Neuronal stem cell (in vitro differentiated cells): ENCODE measurements around the gene TCF7L2.

ENCODE experiments used
- DNase-seq: peaks from one replicate; pipeline ENCODE4 v3.0.0-alpha.2; 2013; ENCODE audit warnings: low spot score
- H2AFZ ChIP-seq: one replicate; pipeline ENCODE4 v1.6.1; 2013; ENCODE audit warnings: mild to moderate bottlenecking, low read length, inconsistent platforms
- H2AK5ac ChIP-seq: 2 replicates; pipeline ENCODE4 v1.6.1; 2013; ENCODE audit warnings: low read depth, mild to moderate bottlenecking, inconsistent platforms, low read length, moderate library complexity, mixed read lengths
- H2BK120ac ChIP-seq: 2 replicates; pipeline ENCODE4 v1.6.1; 2013; ENCODE audit warnings: low read depth, mild to moderate bottlenecking, inconsistent platforms, low read length, moderate library complexity, mixed read lengths
- H2BK12ac ChIP-seq: one replicate; pipeline ENCODE4 v1.6.1; 2013; ENCODE audit warnings: low read length, inconsistent platforms
- H2BK15ac ChIP-seq: 2 replicates; pipeline ENCODE4 v1.6.1; 2013; ENCODE audit warnings: mild to moderate bottlenecking, low read length, inconsistent platforms, mixed read lengths
- H2BK5ac ChIP-seq: one replicate; pipeline ENCODE4 v1.6.1; 2013; ENCODE audit warnings: inconsistent platforms, mild to moderate bottlenecking, low read length, moderate library complexity
- H3K14ac ChIP-seq: one replicate; pipeline ENCODE4 v1.6.1; 2013; ENCODE audit warnings: low read length, inconsistent platforms
- H3K18ac ChIP-seq: 2 replicates; pipeline ENCODE4 v1.6.1; 2013; ENCODE audit warnings: low read length, inconsistent platforms
- H3K23ac ChIP-seq: 2 replicates; pipeline ENCODE4 v1.6.1; 2013; ENCODE audit warnings: low read depth, mild to moderate bottlenecking, mixed read lengths, low read length, inconsistent platforms; ENCODE audit not compliant: poor library complexity
- H3K27ac ChIP-seq: replicated peaks from 3 replicates; pipeline ENCODE4 v1.5.1; 2013; ENCODE audit warnings: low read length, inconsistent platforms
- H3K27me3 ChIP-seq, 3 experiments: 2 replicates each; pipeline ENCODE4 v1.6.1; 2013; ENCODE audit warnings: low read length in 3 of 3, mild to moderate bottlenecking in 2 of 3, inconsistent platforms in 1 of 3, low read depth in 1 of 3, mixed read lengths in 1 of 3, moderate library complexity in 1 of 3; ENCODE audit not compliant: control insufficient read depth in 3 of 3, insufficient read depth in 3 of 3
- H3K36me3 ChIP-seq, 2 donors: replicated peaks in 1 of 2; 2 replicates each; pipeline ENCODE4 v1.6.1; 2013; ENCODE audit warnings: low read length in 2 of 2; ENCODE audit not compliant: control insufficient read depth in 2 of 2, insufficient read depth in 2 of 2
- H3K4ac ChIP-seq: 2 replicates; pipeline ENCODE4 v1.6.1; 2013; ENCODE audit warnings: inconsistent platforms, mild to moderate bottlenecking, low read length, moderate library complexity
- H3K4me1 ChIP-seq, 2 donors: 1 replicate in 1 of 2; 2 replicates in 1 of 2; pipeline ENCODE4 v1.6.1; 2013; ENCODE audit warnings: low read length in 2 of 2, low read depth in 1 of 2; ENCODE audit not compliant: control insufficient read depth in 2 of 2, insufficient read depth in 1 of 2
- H3K4me2 ChIP-seq: one replicate; pipeline ENCODE4 v1.6.1; 2013; ENCODE audit warnings: mild to moderate bottlenecking, low read length, inconsistent platforms; ENCODE audit not compliant: insufficient read depth, poor library complexity, severe bottlenecking
- H3K4me3 ChIP-seq, 2 donors: 2 replicates each; pipeline ENCODE4 v1.5.1; 2013; ENCODE audit warnings: low read length in 2 of 2, mild to moderate bottlenecking in 2 of 2, inconsistent platforms in 1 of 2, moderate library complexity in 1 of 2
- H3K79me1 ChIP-seq: one replicate; pipeline ENCODE4 v1.6.1; 2013; ENCODE audit warnings: low read depth, mild to moderate bottlenecking, inconsistent platforms, low read length, moderate library complexity
- H3K9ac ChIP-seq: one replicate; pipeline ENCODE4 v1.6.1; 2013; ENCODE audit warnings: mild to moderate bottlenecking, low read depth, low read length, inconsistent platforms; ENCODE audit not compliant: poor library complexity
- H3K9me3 ChIP-seq, 2 donors: replicated peaks in 1 of 2; 2 replicates each; pipeline versions ENCODE3 to v1.6.1; 2013; ENCODE audit warnings: low read length in 2 of 2, mild to moderate bottlenecking in 2 of 2, inconsistent platforms in 1 of 2, low read depth in 1 of 2, mixed read lengths in 1 of 2, moderate library complexity in 1 of 2; ENCODE audit not compliant: control insufficient read depth in 2 of 2, insufficient read depth in 1 of 2
- H4K8ac ChIP-seq: one replicate; pipeline ENCODE4 v1.6.1; 2013; ENCODE audit warnings: low read depth, mild to moderate bottlenecking, inconsistent platforms, low read length, moderate library complexity
- H4K91ac ChIP-seq: one replicate; pipeline ENCODE4 v1.6.1; 2013; ENCODE audit warnings: low read length, low read depth, mild to moderate bottlenecking, inconsistent platforms; ENCODE audit not compliant: poor library complexity
- WGBS, 2 donors: extraction: QIAGEN DNeasy Blood & Tissue Kit; methylation state at CpG; one replicate each; pipeline ENCODE4 v1.1.7; 2013; ENCODE audit warnings: missing lambda C conversion rate in 2 of 2, mixed read lengths in 1 of 2; ENCODE audit not compliant: insufficient read length in 2 of 2, insufficient replicate concordance in 1 of 2; ENCODE audit errors: extremely low coverage in 2 of 2; 5-methylcytosine and 5-hydroxymethylcytosine counted together

The TCF7L2 gene

DNA sequence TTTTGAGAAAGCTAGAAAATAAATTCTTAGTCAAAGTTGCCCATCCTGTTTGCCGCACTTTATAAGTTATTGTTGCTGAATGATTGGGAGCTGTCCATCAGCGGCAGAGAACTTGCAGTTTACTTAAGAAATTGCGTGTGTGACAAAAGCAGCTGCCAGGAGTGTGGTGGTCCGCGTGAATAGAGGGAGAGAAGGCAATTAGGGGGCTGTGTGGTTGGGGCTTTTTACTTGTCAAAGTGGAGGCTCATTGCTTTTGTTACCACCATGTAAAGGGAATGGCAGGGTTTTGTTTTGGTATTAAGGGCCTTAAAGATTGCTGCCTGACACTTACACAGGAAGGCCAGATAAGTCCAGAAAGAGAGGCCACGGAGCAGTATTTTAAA, 177.8 kb downstream of the TCF7L2 start:
- Histone ChIP-seq H3K4ac (no peak overlapping the region), H3K36me3 (no peaks in the 10 kb centered on the region), H2BK120ac (no peak overlapping the region), H2BK15ac (no peak overlapping the region), H2AFZ (no peak overlapping the region), H3K18ac (no peak overlapping the region), H3K23ac (no peak overlapping the region), H3K27me3 (no peaks in the 10 kb centered on the region), H4K91ac (no peak overlapping the region), H2AK5ac (no peak overlapping the region), H4K8ac (no peak overlapping the region), H3K9me3 (no peaks in the 10 kb centered on the region), H3K4me1 (peaks cover 35 to 54% of the 10 kb centered on the region in 2 donors), H3K4me3 (no peak overlapping the region), H3K9ac (no peak overlapping the region), H3K79me1 (no peaks in the 10 kb centered on the region), H2BK5ac (no peak overlapping the region), H2BK12ac (no peak overlapping the region), H3K4me2 (no peak overlapping the region), H3K27ac (peak overlapping the region; percentile 88), H3K14ac (no peak overlapping the region)
- no CpG with 5 or more reads among the region's 6 CpGs for WGBS, 2 donors
- peak; percentile 85 for DNase-seq

DNA sequence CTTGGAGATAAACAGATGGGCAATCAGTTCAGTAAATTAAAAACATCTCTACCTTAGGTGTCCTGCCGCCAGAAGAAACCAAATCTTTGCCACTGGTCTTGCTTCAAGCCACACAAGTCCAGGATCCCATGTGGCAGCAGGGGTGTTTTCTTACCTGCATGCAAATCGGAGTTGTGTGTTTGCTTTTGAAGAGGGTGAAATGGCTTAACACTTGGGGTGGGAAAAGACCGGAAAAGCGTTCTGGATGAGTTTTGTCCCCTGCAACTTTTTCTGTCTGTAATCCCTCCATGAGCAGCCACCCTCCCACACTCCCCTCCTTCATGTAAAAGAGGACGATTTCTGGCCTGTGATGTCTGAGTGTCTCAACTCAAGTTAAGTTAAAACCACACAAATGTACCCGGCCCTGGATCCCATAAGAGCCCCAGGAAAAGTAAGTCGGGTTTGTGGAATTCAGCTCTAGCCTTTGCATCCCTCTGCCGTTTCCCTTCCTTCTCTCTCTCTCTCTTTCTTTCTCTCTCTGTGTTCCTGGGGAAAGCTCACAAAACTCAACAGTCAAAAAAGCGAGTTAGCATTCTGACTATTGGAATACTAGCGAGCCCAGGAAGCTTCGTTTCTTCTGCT, 178.5 kb downstream of the TCF7L2 start:
- Histone ChIP-seq H3K18ac (peak overlapping the region; percentile 76), H3K4me1 (peaks cover 36 to 61% of the 10 kb centered on the region in 2 donors), H3K4me2 (peak overlapping the region; percentile 29), H2BK120ac (no peak overlapping the region), H3K9ac (no peak overlapping the region), H2BK12ac (no peak overlapping the region), H3K27ac (peak overlapping the region; percentile 88), H4K8ac (no peak overlapping the region), H3K23ac (no peak overlapping the region), H3K4ac (no peak overlapping the region), H3K4me3 (peak overlapping the region in 1 of 2 donors; percentile 28), H3K79me1 (no peaks in the 10 kb centered on the region), H2BK15ac (no peak overlapping the region), H2BK5ac (no peak overlapping the region), H3K36me3 (no peaks in the 10 kb centered on the region), H2AK5ac (no peak overlapping the region), H2AFZ (no peak overlapping the region), H4K91ac (no peak overlapping the region), H3K27me3 (no peaks in the 10 kb centered on the region), H3K14ac (no peak overlapping the region), H3K9me3 (no peaks in the 10 kb centered on the region)
- no CpG with 5 or more reads among the region's 11 CpGs for WGBS, 2 donors
- DNase-seq = peak; percentile 44

DNA sequence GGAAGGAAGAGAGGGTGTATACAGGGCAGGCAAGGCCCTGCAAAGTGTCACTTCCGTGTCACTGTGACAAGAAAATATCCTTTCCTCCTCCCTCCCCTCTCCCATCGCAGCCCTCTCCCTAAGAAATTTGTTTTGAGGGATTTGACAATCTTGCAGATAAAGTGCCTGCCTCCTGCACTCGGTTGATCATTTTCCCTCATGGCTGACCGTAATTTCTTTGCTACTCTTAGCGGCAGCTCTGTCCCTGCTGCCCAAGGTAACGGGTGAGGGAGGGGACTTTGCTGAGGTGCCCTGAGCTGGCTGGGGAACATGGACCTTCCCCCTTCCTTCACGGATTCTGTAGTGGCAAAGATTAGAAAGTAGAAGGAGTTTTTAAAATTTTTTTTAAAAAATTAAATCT, 179.1 kb downstream of the TCF7L2 start:
- Histone ChIP-seq H2AFZ (no peak overlapping the region), H3K36me3 (no peaks in the 10 kb centered on the region), H3K14ac (no peak overlapping the region), H3K4me2 (peak overlapping the region; percentile 29), H3K9me3 (no peaks in the 10 kb centered on the region), H2BK120ac (no peak overlapping the region), H3K27ac (peak overlapping the region; percentile 88), H2AK5ac (no peak overlapping the region), H3K79me1 (no peaks in the 10 kb centered on the region), H3K18ac (peak overlapping the region; percentile 55), H4K8ac (no peak overlapping the region), H3K9ac (no peak overlapping the region), H3K23ac (no peak overlapping the region), H2BK12ac (no peak overlapping the region), H3K4me3 (peak overlapping the region in 1 of 2 donors; percentile 28), H3K4me1 (peaks cover 42 to 67% of the 10 kb centered on the region in 2 donors), H2BK5ac (no peak overlapping the region), H2BK15ac (no peak overlapping the region), H3K27me3 (no peaks in the 10 kb centered on the region), H3K4ac (no peak overlapping the region), H4K91ac (no peak overlapping the region)
- no CpG with 5 or more reads among the region's 7 CpGs for WGBS, 2 donors
- DNase-seq = no peak

DNA sequence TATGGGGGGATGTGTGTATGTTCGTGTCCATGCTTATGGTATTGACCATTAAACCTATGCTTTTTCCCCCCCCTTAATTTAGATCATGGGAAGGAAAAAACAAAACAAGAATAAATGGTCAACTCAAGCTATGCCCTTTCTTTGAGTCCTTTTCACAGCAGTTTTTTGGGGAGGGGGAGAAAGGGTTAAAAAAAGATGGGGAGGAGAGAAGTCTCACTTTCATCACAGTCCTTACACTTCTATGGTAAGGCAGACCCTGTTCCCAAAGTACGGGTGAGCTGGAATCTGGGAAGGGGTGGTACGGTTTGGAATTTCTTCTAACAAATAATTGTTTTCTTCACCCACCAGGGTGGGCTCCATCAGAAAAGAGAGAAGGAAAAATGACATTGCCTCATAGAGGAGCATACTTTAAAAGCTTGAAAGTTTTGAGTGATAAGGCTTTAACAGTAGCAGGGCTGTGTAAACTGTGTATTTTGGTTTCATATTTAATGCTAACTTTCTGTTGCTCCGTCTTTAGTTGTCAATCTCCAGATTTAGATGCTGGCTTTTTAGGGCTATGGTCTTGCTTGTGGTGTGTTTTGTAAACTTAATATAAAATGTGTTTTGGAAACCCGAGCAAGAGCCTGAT, 180.1 kb downstream of the TCF7L2 start:
- H3K14ac ChIP-seq = no peak overlapping the region
- no peak overlapping the region for H3K4ac ChIP-seq
- no peak overlapping the region for H4K8ac ChIP-seq
- no peaks in the 10 kb centered on the region for H3K36me3 ChIP-seq
- H3K79me1 ChIP-seq = no peaks in the 10 kb centered on the region
- no peak overlapping the region for H3K18ac ChIP-seq
- H2BK15ac ChIP-seq = no peak overlapping the region
- no peak overlapping the region for H2AFZ ChIP-seq
- H2BK120ac ChIP-seq = no peak overlapping the region
- no peak overlapping the region for H2BK12ac ChIP-seq
- no peak overlapping the region for H4K91ac ChIP-seq
- no peak for DNase-seq
- no CpG with 5 or more reads among the region's 5 CpGs for WGBS, 2 donors
- H3K27ac ChIP-seq = peak overlapping the region; percentile 28
- H3K23ac ChIP-seq = no peak overlapping the region
- no peak overlapping the region for H2AK5ac ChIP-seq
- no peak overlapping the region for H3K4me2 ChIP-seq
- no peak overlapping the region for H3K9ac ChIP-seq
- no peaks in the 10 kb centered on the region for H3K9me3 ChIP-seq
- no peak overlapping the region for H2BK5ac ChIP-seq
- H3K27me3 ChIP-seq = no peaks in the 10 kb centered on the region
- no peak overlapping the region for H3K4me3 ChIP-seq
- peaks cover 48 to 73% of the 10 kb centered on the region in 2 donors for H3K4me1 ChIP-seq
